Hepatocyte (in vitro differentiated cells): ENCODE data around the gene AAK1.

ENCODE experiments used
- CTCF ChIP-seq: fragments of 200-600 bp; sonication (generic); IDR thresholded peaks from 2 replicates; pipeline ENCODE4 v1.5.1; 2016; ENCODE audit warnings: antibody characterized with exemption, mild to moderate bottlenecking; ENCODE audit not compliant: poor library complexity
- EZH2 ChIP-seq: fragments of 200-600 bp; sonication (generic); IDR thresholded peaks from 2 replicates; pipeline ENCODE4 v1.6.1; 2016; ENCODE audit warnings: antibody characterized with exemption, mild to moderate bottlenecking, borderline replicate concordance

- TF ChIP-seq CTCF: no peak
- no peak for TF ChIP-seq EZH2
Measured at GRCh38 chr2:69549421-69549820, 94.1 kb downstream of the AAK1 start.
